Natural killer cell treated with Interleukin-12 subunit alpha and Interleukin-12 subunit beta and Interleukin-15 and Interleukin-18, amount 100 ng/mL, for 72 hours (primary cell): ENCODE results near the gene DTX1. TPM values are rescaled to one million over a fixed set of nuclear protein-coding genes. Genes with fewer than 3 reads are reported as not detected.

Experiments
- ATAC-seq, 2 donors: fragments of 150-1000 bp; cut with Tn5 transposase in 1 of 2; sonication (Bioruptor Pico), chemical (Tn5 transposase) in 1 of 2; 2 replicates each; pipeline ENCODE4 v1.10.0; 2021
- DNase-seq: peaks from one replicate; pipeline ENCODE4 v3.0.0; 2022; ENCODE audit warnings: low spot score
- H3K27ac Mint-ChIP-seq, 2 donors: 1 replicate in 1 of 2; 2 replicates in 1 of 2; pipeline ENCODE4 v1.8.0; 2022; ENCODE audit warnings: mixed read lengths in 2 of 2, mild to moderate bottlenecking in 1 of 2, moderate library complexity in 1 of 2
- H3K27me3 Mint-ChIP-seq, 2 donors: 1 replicate in 1 of 2; 2 replicates in 1 of 2; pipeline ENCODE4 v1.8.0; 2022; ENCODE audit warnings: mixed read lengths in 2 of 2
- H3K36me3 Mint-ChIP-seq: one replicate; pipeline ENCODE4 v1.8.0; 2022; ENCODE audit warnings: mixed read lengths
- H3K4me1 Mint-ChIP-seq, 2 donors: 1 replicate in 1 of 2; 2 replicates in 1 of 2; pipeline ENCODE4 v1.8.0; 2022; ENCODE audit warnings: low read depth in 2 of 2, mixed read lengths in 2 of 2, mild to moderate bottlenecking in 1 of 2
- H3K4me3 Mint-ChIP-seq: one replicate; pipeline ENCODE4 v1.8.0; 2022; ENCODE audit warnings: mixed read lengths
- H3K9me3 Mint-ChIP-seq: 2 replicates; pipeline ENCODE4 v1.8.0; 2022; ENCODE audit warnings: mixed read lengths
- total RNA-seq, 2 donors: library from RNA; stranded (reverse); gene quantifications; one replicate each; pipeline ENCODE4 v1.2.3, GENCODE V29; 2022

DTX1 gene
- total RNA-seq, 2 donors from 2014 or later: 1.2 TPM; not detected in 1

GRCh38 chr12:113087193-113087592 lies 30.7 kb downstream of the DTX1 start:
- ATAC-seq (no peak), DNase-seq (no peak)
- Mint-ChIP-seq H3K27ac (peak overlapping the region; percentile 4 to 72), H3K4me3 (peak overlapping the region; percentile 32), H3K9me3 (no peaks in the 10 kb centered on the region), H3K36me3 (no peaks in the 10 kb centered on the region), H3K27me3 (no peaks in the 10 kb centered on the region), H3K4me1 (peaks cover 39 to 49% of the 10 kb centered on the region in 2 donors)

DNA sequence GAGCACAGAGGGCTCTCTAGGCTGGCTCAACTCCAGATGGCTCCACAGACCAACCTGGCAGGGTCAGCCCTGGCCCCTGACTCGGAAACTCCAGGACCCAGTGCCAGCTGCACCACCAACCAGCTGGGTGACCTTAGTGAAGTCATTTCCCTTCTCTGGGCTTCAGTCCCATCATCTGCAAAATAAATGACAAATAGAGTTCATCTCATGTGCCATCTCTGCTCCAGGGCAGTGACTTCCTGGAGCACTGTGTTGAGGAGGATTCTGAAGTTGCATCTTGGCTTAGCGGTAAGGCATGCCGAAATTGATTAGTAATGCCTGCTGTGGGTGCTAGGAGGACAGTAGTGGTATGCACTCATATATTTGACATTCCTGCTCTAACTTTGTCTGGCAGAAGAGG lies 31.5 kb downstream of the DTX1 start:
- Mint-ChIP-seq H3K9me3 (no peaks in the 10 kb centered on the region), H3K27me3 (peaks cover 0 to 4% of the 10 kb centered on the region in 2 donors), H3K27ac (peak overlapping the region; percentile 72 to 73), H3K36me3 (no peaks in the 10 kb centered on the region), H3K4me3 (peak overlapping the region; percentile 57), H3K4me1 (peaks cover 39 to 46% of the 10 kb centered on the region in 2 donors)
- DNase-seq: no peak
- ATAC-seq: no peak

DNA sequence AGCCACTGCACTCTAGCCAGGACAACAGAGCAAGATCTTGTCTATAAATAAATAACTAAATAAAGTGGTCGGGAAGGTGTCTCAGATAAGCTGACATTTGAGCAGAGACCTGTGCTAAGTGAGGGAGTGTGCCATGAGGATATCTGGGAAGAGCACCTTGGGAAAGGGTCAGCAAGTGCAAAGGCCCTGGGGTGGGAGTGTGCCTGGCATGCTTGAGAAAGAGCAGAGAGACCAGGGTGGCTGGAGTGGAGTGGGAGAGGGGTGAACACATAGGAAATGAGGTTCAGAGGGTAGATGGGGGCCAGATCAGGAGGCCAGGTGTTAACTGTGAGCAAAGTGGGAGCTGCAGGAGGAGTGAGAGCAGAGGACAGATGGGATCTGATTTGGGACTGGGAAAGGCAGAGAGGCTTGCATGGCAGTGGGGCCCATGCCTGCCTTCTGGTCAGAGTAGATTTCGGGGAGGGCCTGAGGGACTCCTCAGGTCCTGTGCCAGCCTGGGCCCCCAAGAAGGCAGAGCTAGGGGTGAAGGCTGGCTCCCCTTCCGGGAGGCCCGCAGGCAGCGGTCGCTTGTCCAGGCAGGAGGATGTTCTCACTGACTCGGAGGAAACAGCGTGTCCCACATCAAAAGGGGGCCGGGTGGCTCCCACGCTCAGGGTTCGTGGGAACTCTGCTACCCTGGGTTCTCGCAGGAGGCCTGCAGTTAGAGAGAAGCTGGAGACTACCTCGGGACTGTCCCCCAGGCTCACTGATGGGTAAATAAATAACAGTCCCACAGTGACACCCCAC lies 32.6 kb downstream of the DTX1 start:
- H3K4me3 Mint-ChIP-seq: peak overlapping the region; percentile 57
- H3K27ac Mint-ChIP-seq: peak overlapping the region; percentile 72 to 73
- peaks cover 34 to 38% of the 10 kb centered on the region in 2 donors for H3K4me1 Mint-ChIP-seq
- H3K36me3 Mint-ChIP-seq: no peaks in the 10 kb centered on the region
- peak; percentile 60 to 73 for ATAC-seq
- no peak for DNase-seq
- no peaks in the 10 kb centered on the region for H3K9me3 Mint-ChIP-seq
- H3K27me3 Mint-ChIP-seq: peaks cover 0 to 4% of the 10 kb centered on the region in 2 donors

DNA sequence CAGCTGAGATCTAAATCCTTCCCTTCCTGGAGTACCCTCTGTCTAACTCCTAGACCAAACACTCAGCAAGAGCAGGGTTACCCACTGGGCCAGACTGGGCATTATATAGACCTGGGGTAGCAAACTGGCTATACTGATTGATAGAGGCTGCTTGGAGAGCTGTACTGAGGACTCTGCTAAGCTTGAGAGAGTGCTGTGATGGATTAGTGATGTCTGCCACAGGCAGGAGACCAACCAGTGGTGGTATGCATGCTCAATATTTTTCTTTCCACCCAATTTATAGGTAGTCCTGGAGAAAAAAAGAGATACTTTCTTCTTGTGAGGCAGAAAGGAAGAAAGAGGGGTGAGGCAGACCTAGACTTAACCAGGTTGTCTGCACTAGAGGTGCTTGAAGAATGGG lies 33.3 kb downstream of the DTX1 start:
- H3K27me3 Mint-ChIP-seq: peaks cover 0 to 4% of the 10 kb centered on the region in 2 donors
- no peaks in the 10 kb centered on the region for H3K9me3 Mint-ChIP-seq
- ATAC-seq: no peak
- no peaks in the 10 kb centered on the region for H3K36me3 Mint-ChIP-seq
- no peak for DNase-seq
- peaks cover 34 to 38% of the 10 kb centered on the region in 2 donors for H3K4me1 Mint-ChIP-seq
- peak overlapping the region; percentile 9 for H3K4me3 Mint-ChIP-seq
- H3K27ac Mint-ChIP-seq: peak overlapping the region; percentile 72 to 73

GRCh38 chr12:113090740-113091139 lies 34.2 kb downstream of the DTX1 start:
- Mint-ChIP-seq H3K36me3 (no peaks in the 10 kb centered on the region), H3K4me3 (no peak overlapping the region), H3K27ac (no peak overlapping the region), H3K27me3 (peaks cover 0 to 4% of the 10 kb centered on the region in 2 donors), H3K4me1 (peaks cover 34 to 38% of the 10 kb centered on the region in 2 donors), H3K9me3 (no peaks in the 10 kb centered on the region)
- ATAC-seq (no peak), DNase-seq (no peak)

- H3K4me3 Mint-ChIP-seq: no peak overlapping the region
- H3K9me3 Mint-ChIP-seq: no peaks in the 10 kb centered on the region
- H3K4me1 Mint-ChIP-seq: peaks cover 27 to 30% of the 10 kb centered on the region in 2 donors
- no peaks in the 10 kb centered on the region for H3K36me3 Mint-ChIP-seq
- no peak for DNase-seq
- ATAC-seq: no peak
- H3K27me3 Mint-ChIP-seq: peaks cover 0 to 4% of the 10 kb centered on the region in 2 donors
- H3K27ac Mint-ChIP-seq: no peak overlapping the region
Measured at GRCh38 chr12:113091506-113091905, 35.0 kb downstream of the DTX1 start.

- H3K27me3 Mint-ChIP-seq: peaks cover 0 to 4% of the 10 kb centered on the region in 2 donors
- peak overlapping the region; percentile 48 for H3K4me3 Mint-ChIP-seq
- DNase-seq: no peak
- ATAC-seq: peak; percentile 8 to 64
- no peak overlapping the region for H3K27ac Mint-ChIP-seq
- H3K9me3 Mint-ChIP-seq: no peaks in the 10 kb centered on the region
- H3K4me1 Mint-ChIP-seq: peaks cover 20 to 22% of the 10 kb centered on the region in 2 donors
- no peaks in the 10 kb centered on the region for H3K36me3 Mint-ChIP-seq
Measured at GRCh38 chr12:113092607-113093408, 36.3 kb downstream of the DTX1 start.

- Mint-ChIP-seq H3K9me3 (no peaks in the 10 kb centered on the region), H3K4me1 (peaks cover 17 to 20% of the 10 kb centered on the region in 2 donors)
Measured at GRCh38 chr12:113093409-113094101, 37.0 kb downstream of the DTX1 start.

GRCh38 chr12:113094738-113095137 lies 38.2 kb downstream of the DTX1 start:
- Mint-ChIP-seq H3K4me1 (peaks cover 10 to 14% of the 10 kb centered on the region in 2 donors), H3K27me3 (peaks cover 0 to 4% of the 10 kb centered on the region in 2 donors), H3K9me3 (no peaks in the 10 kb centered on the region), H3K27ac (no peak overlapping the region), H3K4me3 (no peak overlapping the region), H3K36me3 (no peaks in the 10 kb centered on the region)
- DNase-seq: no peak
- no peak for ATAC-seq

More at GRCh38 chr12:113093409-113094101, 37.0 kb downstream of the DTX1 start:
- ATAC-seq (no peak), DNase-seq (no peak)
- H3K27me3 Mint-ChIP-seq: peaks cover 0 to 4% of the 10 kb centered on the region in 2 donors
- no peak overlapping the region for H3K27ac Mint-ChIP-seq
- H3K4me3 Mint-ChIP-seq: no peak overlapping the region
- no peaks in the 10 kb centered on the region for H3K36me3 Mint-ChIP-seq

DNA sequence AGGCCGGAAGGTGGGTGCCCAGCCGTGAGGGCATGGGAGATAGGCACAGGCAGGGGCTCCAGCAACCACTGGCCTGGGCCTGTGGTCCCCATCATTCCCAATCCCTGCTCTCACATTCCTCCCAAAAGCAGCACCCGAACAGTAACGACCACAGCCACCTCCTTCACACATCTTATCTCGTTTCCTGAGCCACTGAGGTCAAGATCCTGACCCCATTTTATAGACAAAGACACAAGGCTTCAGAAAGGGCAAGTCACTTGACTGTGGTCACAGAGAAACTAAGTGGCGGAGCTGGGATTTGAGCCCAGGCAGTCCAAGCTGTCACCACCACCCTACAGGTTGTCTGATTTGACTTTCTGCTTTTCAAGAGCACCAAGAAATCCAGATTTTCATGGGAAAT lies 38.9 kb downstream of the DTX1 start:
- Mint-ChIP-seq H3K36me3 (no peaks in the 10 kb centered on the region), H3K27ac (no peak overlapping the region), H3K9me3 (no peaks in the 10 kb centered on the region), H3K27me3 (peaks cover 0 to 4% of the 10 kb centered on the region in 2 donors), H3K4me3 (no peak overlapping the region), H3K4me1 (peaks cover 10 to 11% of the 10 kb centered on the region in 2 donors)
- DNase-seq (no peak), ATAC-seq (no peak)

GRCh38 chr12:113096675-113097461 lies 40.3 kb downstream of the DTX1 start:
- Mint-ChIP-seq H3K36me3 (no peaks in the 10 kb centered on the region), H3K9me3 (no peaks in the 10 kb centered on the region)
- DNase-seq: no peak

DNA sequence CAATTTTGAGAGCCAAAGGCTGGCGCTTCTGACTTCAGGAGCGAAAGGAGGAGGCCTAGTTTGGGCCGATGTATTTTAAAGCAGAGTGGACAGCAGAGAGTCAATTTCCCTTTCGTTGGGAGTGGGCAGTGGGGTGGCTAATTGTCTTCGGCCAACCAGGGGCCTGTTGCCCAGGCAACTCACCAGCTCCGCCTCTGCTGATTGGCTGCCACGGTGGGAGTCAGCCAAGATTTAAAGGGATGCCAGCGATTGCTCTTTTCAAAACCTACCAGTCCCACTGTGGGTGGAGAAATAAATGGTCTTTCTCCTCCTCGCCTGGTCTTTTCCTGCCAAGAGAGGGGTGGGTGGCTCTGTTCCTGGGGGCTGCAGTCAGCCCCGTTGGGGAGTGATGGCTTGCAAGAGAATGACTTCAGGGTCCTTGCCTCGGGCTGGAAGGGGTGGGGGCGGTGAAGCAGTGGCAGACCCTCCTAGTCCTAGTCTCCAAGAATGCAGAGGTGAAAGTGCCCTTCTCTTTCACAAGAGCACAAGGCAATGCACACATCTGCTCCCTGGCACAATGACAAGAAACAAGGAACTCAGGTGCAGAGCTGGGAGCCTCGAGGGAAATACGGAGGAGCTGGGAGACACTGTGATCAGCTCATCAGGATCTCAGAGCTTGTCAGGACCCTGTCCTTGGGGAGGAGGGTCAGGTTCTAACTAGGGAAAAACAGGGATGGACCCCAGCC lies 41.3 kb downstream of the DTX1 start:
- no peaks in the 10 kb centered on the region for H3K9me3 Mint-ChIP-seq
- ATAC-seq (no peak), DNase-seq (no peak)
- H3K4me1 Mint-ChIP-seq: peaks cover 4 to 6% of the 10 kb centered on the region in 2 donors
- no peak overlapping the region for H3K27ac Mint-ChIP-seq
- no peak overlapping the region for H3K4me3 Mint-ChIP-seq
- no peaks in the 10 kb centered on the region for H3K36me3 Mint-ChIP-seq
- H3K27me3 Mint-ChIP-seq: no peaks in the 10 kb centered on the region

More at GRCh38 chr12:113096675-113097461, 40.3 kb downstream of the DTX1 start:
- Mint-ChIP-seq H3K27ac (no peak overlapping the region), H3K4me3 (no peak overlapping the region), H3K27me3 (peaks cover 0 to 4% of the 10 kb centered on the region in 2 donors), H3K4me1 (peaks cover 10 to 11% of the 10 kb centered on the region in 2 donors)
- ATAC-seq: no peak
